ENCODE measurements around the gene TNNT1.

DNA sequence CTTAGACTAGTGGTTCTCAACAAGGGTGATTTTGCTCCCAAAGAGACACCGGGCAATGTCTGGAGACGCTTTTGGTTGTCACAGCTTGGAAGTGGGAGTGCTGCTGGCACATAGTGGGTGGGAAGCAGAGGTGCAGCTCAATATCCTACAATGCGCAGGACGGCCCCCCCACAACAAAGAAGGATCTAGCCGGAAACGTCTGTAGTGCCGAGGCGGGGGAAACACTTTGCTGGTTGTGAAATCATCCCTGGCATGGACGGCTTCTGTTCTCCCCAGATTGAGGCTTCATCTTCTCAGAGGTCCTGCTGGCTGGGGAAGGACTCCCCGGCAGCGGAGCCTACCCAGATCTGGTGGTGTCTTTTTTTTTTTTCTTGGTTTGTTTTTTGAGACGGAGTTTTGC is 44.5 kb upstream of the TNNT1 start:
- TF ChIP-seq, protein P1, sequence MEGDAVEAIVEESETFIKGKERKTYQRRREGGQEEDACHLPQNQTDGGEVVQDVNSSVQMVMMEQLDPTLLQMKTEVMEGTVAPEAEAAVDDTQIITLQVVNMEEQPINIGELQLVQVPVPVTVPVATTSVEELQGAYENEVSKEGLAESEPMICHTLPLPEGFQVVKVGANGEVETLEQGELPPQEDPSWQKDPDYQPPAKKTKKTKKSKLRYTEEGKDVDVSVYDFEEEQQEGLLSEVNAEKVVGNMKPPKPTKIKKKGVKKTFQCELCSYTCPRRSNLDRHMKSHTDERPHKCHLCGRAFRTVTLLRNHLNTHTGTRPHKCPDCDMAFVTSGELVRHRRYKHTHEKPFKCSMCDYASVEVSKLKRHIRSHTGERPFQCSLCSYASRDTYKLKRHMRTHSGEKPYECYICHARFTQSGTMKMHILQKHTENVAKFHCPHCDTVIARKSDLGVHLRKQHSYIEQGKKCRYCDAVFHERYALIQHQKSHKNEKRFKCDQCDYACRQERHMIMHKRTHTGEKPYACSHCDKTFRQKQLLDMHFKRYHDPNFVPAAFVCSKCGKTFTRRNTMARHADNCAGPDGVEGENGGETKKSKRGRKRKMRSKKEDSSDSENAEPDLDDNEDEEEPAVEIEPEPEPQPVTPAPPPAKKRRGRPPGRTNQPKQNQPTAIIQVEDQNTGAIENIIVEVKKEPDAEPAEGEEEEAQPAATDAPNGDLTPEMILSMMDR (IDR thresholded peaks at IDR 0.05; ENCODE audit: poor library complexity, severe bottlenecking) = no peak
- no peak for TF ChIP-seq EP300 (conservative IDR thresholded peaks at IDR 0.05; ENCODE audit: poor library complexity, severe bottlenecking)
- TF ChIP-seq, protein P2, sequence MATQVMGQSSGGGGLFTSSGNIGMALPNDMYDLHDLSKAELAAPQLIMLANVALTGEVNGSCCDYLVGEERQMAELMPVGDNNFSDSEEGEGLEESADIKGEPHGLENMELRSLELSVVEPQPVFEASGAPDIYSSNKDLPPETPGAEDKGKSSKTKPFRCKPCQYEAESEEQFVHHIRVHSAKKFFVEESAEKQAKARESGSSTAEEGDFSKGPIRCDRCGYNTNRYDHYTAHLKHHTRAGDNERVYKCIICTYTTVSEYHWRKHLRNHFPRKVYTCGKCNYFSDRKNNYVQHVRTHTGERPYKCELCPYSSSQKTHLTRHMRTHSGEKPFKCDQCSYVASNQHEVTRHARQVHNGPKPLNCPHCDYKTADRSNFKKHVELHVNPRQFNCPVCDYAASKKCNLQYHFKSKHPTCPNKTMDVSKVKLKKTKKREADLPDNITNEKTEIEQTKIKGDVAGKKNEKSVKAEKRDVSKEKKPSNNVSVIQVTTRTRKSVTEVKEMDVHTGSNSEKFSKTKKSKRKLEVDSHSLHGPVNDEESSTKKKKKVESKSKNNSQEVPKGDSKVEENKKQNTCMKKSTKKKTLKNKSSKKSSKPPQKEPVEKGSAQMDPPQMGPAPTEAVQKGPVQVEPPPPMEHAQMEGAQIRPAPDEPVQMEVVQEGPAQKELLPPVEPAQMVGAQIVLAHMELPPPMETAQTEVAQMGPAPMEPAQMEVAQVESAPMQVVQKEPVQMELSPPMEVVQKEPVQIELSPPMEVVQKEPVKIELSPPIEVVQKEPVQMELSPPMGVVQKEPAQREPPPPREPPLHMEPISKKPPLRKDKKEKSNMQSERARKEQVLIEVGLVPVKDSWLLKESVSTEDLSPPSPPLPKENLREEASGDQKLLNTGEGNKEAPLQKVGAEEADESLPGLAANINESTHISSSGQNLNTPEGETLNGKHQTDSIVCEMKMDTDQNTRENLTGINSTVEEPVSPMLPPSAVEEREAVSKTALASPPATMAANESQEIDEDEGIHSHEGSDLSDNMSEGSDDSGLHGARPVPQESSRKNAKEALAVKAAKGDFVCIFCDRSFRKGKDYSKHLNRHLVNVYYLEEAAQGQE (IDR thresholded peaks at IDR 0.05; ENCODE audit: borderline replicate concordance) = no peak

All from neural cell (in vitro differentiated cells).